Peyer's patch (tissue), 4 donors: ENCODE measurements around the gene ZNF236. TPM values are rescaled to one million over a fixed set of nuclear protein-coding genes. Genes with fewer than 3 reads are reported as not detected.

Experiments
- DNase-seq, 3 donors: peaks; one replicate each; pipeline ENCODE4 v3.0.0-alpha.2; 2017 to 2019
- H3K27ac ChIP-seq, 4 donors: fragments of 200-600 bp; sonication (generic); one replicate each; pipeline ENCODE4 v1.5.1; 2016 to 2019
- H3K27me3 ChIP-seq, 2 donors: fragments of 200-600 bp; sonication (generic); one replicate each; pipeline ENCODE4 v1.5.1; 2019
- H3K36me3 ChIP-seq, 3 donors: fragments of 200-600 bp; sonication (generic); one replicate each; pipeline ENCODE4 v1.5.1; 2016 to 2019
- H3K4me1 ChIP-seq, 4 donors: fragments of 200-600 bp; sonication (generic); one replicate each; pipeline ENCODE4 v1.5.1; 2016 to 2019
- H3K4me3 ChIP-seq, 4 donors: fragments of 200-600 bp; sonication (generic); 1 replicate in 3 of 4; 2 replicates in 1 of 4; pipeline ENCODE4 v1.5.1; 2016 to 2019; ENCODE audit warnings: mild to moderate bottlenecking in 1 of 4
- H3K9me3 ChIP-seq, 4 donors: fragments of 200-600 bp; sonication (generic); one replicate each; pipeline ENCODE4 v1.5.1; 2016 to 2019; ENCODE audit warnings: mild to moderate bottlenecking in 1 of 4
- CTCF ChIP-seq, 6 experiments: fragments of 450-650 bp in 4 of 6; fragments of 200-600 bp in 2 of 6; sonication (generic) in 1 of 6; IDR thresholded peaks; one replicate each; pipeline ENCODE4 v1.5.1; 2017 to 2019; ENCODE audit warnings: antibody characterized with exemption in 6 of 6, mild to moderate bottlenecking in 3 of 6, moderate library complexity in 1 of 6
- POLR2A ChIP-seq, 2 donors: fragments of 450-650 bp; IDR thresholded peaks; one replicate each; pipeline ENCODE4 v1.5.1; 2017; ENCODE audit warnings: antibody characterized with exemption in 2 of 2, mild to moderate bottlenecking in 2 of 2, moderate library complexity in 2 of 2
- total RNA-seq, 4 donors: library from RNA; depleted of rRNA; stranded (reverse); fragments of >200 nt; gene quantifications; one replicate each; pipeline ENCODE4 v1.1.0, GENCODE V29; 2016

The ZNF236 gene
- total RNA-seq, 4 donors from 2014 or later: 13.8 to 57.8 (median 27.7) TPM

GRCh38 chr18:76974386-76974785 lies 152.0 kb downstream of the ZNF236 start:
- peaks cover 0 to 5% (median 2%) of the 10 kb centered on the region in 4 donors for H3K4me1 ChIP-seq
- H3K27me3 ChIP-seq: no peaks in the 10 kb centered on the region
- H3K4me3 ChIP-seq: no peak overlapping the region
- H3K9me3 ChIP-seq: no peaks in the 10 kb centered on the region
- no peak overlapping the region for H3K27ac ChIP-seq
- TF ChIP-seq POLR2A (IDR thresholded peaks at IDR 0.05): no peak
- TF ChIP-seq CTCF (IDR thresholded peaks at IDR 0.05): no peak
- no peak for DNase-seq
- no peaks in the 10 kb centered on the region for H3K36me3 ChIP-seq

- Histone ChIP-seq H3K4me3 (no peak overlapping the region), H3K27ac (no peak overlapping the region)
- no peak for TF ChIP-seq POLR2A (IDR thresholded peaks at IDR 0.05)
- no peak for TF ChIP-seq CTCF (IDR thresholded peaks at IDR 0.05)
These were observed 153.3 kb downstream of the ZNF236 start for GRCh38 chr18:76975577-76976110.

GRCh38 chr18:76977108-76977621 lies 154.8 kb downstream of the ZNF236 start:
- Histone ChIP-seq H3K27me3 (no peaks in the 10 kb centered on the region), H3K36me3 (no peaks in the 10 kb centered on the region), H3K4me1 (peaks cover 0 to 5% (median 2%) of the 10 kb centered on the region in 4 donors), H3K4me3 (peak overlapping the region in 2 of 4 donors; percentile 15 to 23), H3K27ac (peak overlapping the region in 2 of 4 donors; percentile 60 to 66), H3K9me3 (no peaks in the 10 kb centered on the region)
- peak in 2 of 3 donors; percentile 15 to 75 for DNase-seq
- TF ChIP-seq CTCF (IDR thresholded peaks at IDR 0.05) (no peak), POLR2A (IDR thresholded peaks at IDR 0.05) (no peak)

More at GRCh38 chr18:76975577-76976110, 153.3 kb downstream of the ZNF236 start:
- Histone ChIP-seq H3K36me3 (no peaks in the 10 kb centered on the region), H3K9me3 (no peaks in the 10 kb centered on the region), H3K4me1 (peaks cover 0 to 5% (median 2%) of the 10 kb centered on the region in 4 donors), H3K27me3 (no peaks in the 10 kb centered on the region)
- no peak for DNase-seq

- Histone ChIP-seq H3K9me3 (no peaks in the 10 kb centered on the region), H3K27ac (peak overlapping the region in 1 of 4 donors; percentile 66)
These were observed 155.4 kb downstream of the ZNF236 start for GRCh38 chr18:76977684-76978232.

GRCh38 chr18:76978616-76979015 lies 156.3 kb downstream of the ZNF236 start:
- Histone ChIP-seq H3K27me3 (no peaks in the 10 kb centered on the region), H3K4me3 (no peak overlapping the region), H3K36me3 (no peaks in the 10 kb centered on the region), H3K9me3 (no peaks in the 10 kb centered on the region), H3K27ac (peak overlapping the region in 1 of 4 donors; percentile 7), H3K4me1 (peaks cover 0 to 12% (median 4%) of the 10 kb centered on the region in 4 donors)
- TF ChIP-seq CTCF (IDR thresholded peaks at IDR 0.05) (no peak), POLR2A (IDR thresholded peaks at IDR 0.05) (no peak)
- peak in 1 of 3 donors; percentile 47 for DNase-seq

More at GRCh38 chr18:76977684-76978232, 155.4 kb downstream of the ZNF236 start:
- TF ChIP-seq POLR2A (IDR thresholded peaks at IDR 0.05) (no peak), CTCF (IDR thresholded peaks at IDR 0.05) (no peak)
- Histone ChIP-seq H3K36me3 (no peaks in the 10 kb centered on the region), H3K4me3 (no peak overlapping the region), H3K27me3 (no peaks in the 10 kb centered on the region), H3K4me1 (peaks cover 0 to 5% (median 2%) of the 10 kb centered on the region in 4 donors)
- DNase-seq: peak in 1 of 3 donors; percentile 12
